CD4-positive, alpha-beta T cell treated with Interleukin-15 for 4 hours (primary cell): ENCODE results near the gene ETFA.
"Not testable (repeated sequence)": the region's sequence is repeated elsewhere in the genome, so short reads cannot be mapped to it uniquely, and the experiment has no call there.

Experiments used
- DNase-seq: peaks from one replicate; pipeline ENCODE4 v3.0.0-alpha.2; 2020; ENCODE audit warnings: low spot score

The ETFA gene

GRCh38 chr15:76270876-76271275 lies 40.4 kb downstream of the ETFA start:
- no peak for DNase-seq

- DNase-seq: no peak
Measured at GRCh38 chr15:76267077-76267476, 44.2 kb downstream of the ETFA start.

GRCh38 chr15:76265769-76266168 lies 45.5 kb downstream of the ETFA start:
- DNase-seq: not testable (repeated sequence)

- no peak for DNase-seq
Measured at GRCh38 chr15:76260246-76260938, 50.9 kb downstream of the ETFA start.

- no peak for DNase-seq
Measured at GRCh38 chr15:76259392-76259791, 51.9 kb downstream of the ETFA start.

DNA sequence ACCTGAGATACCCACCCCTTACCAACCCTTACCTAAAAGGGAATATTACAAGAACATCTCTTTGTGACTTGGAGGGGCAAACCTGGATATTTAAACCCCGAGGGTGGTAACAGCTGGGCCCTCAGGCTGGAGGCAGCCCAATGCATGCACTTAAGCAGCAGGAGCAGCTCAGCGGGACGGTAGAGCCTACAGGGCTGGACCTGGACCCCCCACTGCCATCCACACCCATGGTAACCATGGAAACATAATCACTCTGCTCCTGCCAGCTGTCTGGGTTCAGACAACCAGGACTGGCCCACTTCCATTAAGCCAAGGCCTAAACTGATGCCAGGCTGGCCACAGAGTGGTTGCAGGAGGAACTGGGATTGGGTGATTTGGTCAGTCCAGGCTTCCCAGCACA lies 52.8 kb downstream of the ETFA start:
- DNase-seq: no peak

GRCh38 chr15:76253691-76254473 lies 57.4 kb downstream of the ETFA start:
- no peak for DNase-seq

- no peak for DNase-seq
Measured at GRCh38 chr15:76252249-76252648, 59.0 kb downstream of the ETFA start.

- no peak for DNase-seq
Measured at GRCh38 chr15:76251717-76252116, 59.6 kb downstream of the ETFA start.

DNA sequence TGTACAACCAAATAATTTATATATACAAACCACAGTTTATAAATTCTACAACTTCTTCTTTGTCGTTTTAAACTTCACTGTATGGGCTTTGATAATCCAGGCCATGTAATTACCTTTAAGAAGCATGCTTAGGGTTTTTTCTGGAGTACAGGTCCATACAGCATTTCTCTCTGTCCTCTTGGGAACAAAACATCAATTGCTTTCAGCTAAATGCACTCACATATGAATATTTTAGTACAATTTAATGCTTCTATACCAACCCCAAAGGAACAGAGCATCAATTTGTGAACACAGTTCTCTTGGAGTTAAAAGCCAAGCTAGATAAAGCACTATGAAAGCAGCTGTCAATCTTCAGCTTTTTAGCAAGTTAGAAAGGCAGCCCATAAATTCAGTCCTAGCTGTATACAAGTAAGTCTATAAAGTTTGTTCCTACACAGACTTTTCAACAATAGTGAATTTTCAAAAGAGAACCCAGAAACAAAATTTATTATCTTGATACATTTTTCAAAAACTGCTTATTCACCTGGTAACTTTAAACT lies 66.1 kb downstream of the ETFA start:
- no peak for DNase-seq

DNA sequence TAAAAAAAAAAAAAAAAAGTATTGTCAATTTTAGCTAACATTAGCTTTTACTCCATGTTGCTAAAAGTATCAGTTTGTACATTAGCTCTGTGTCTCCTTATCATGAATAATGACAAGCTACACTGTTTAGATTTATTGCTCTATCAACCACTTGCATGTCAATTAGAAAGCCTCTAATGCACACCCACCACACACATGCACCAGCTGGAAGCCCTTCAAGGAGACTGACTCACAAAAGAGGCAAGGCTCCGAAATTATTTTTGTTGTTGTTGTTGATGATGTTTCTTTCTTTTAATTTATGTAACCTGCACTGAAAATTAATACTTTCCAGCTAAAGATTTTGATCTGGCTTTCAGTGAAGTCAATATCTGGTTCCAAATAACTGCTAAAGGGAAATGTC lies 71.5 kb downstream of the ETFA start:
- no peak for DNase-seq

DNA sequence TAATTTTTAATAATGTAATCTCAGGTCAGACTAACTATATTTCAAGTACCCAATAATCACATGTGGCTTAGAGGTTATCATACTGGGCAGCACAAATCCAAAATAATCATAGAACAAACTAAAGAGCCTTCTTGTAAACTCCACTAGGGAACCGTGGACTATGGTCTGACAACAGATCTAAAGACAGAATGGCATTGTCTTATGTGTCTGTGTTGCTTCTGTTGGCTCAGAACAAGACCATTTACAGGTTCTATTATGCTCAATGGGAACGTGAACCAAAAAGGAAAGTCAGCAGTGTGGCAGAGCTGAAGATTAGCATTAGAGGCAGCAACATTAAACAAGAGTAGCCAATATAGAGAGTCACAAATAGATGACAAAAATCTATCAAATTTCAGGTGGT lies 74.9 kb downstream of the ETFA start:
- DNase-seq: no peak

GRCh38 chr15:76235186-76235826 lies 76.0 kb downstream of the ETFA start:
- DNase-seq: peak; percentile 36

DNA sequence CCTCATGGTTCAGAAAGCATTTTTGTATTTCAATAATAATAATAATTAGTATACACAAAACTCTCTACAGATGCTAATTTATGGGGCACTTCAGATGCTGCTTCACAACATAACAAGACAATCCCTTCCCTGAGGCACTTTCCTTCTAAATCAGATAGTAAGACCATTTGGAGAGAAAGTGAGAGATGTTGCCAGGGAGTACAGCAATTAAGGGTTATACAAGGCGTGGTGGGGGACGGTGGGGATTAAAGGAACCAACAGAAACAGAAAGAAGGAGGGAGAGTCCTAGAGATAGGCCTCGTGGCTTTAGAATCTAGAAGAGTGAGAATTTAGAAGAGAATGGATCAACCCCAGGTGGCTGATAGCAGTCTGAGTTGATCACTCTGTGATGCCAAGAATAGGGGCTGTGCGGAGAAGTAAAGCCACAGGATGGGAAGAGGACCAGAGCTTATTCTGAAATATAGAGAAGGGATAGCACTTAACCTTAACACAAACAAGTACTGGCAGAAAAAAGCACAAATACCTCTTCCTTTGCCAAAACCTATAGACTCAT lies 76.9 kb downstream of the ETFA start:
- no peak for DNase-seq

DNA sequence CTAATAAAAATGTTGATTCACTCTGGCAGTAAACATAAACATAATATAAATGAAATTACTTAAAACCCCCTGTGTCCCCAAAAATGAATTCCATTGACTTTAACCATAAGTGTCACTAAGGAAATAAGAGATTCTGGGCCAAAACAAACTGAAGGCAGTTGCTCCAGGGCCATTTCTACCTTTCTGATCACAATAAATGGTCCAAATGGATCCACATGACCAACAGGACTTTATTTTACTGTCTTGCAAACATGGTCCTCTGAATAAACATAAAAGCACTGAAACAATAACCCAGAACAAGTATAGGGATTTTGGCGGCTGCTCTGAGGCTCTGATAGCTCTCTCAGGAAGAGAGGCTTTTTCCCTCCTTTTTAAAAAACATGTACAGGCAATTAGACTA lies 77.3 kb downstream of the ETFA start:
- DNase-seq: no peak

GRCh38 chr15:76229266-76229665 lies 82.0 kb downstream of the ETFA start:
- DNase-seq: no peak

- no peak for DNase-seq
Measured at GRCh38 chr15:76223521-76223920, 87.7 kb downstream of the ETFA start.

GRCh38 chr15:76222159-76222558 lies 89.1 kb downstream of the ETFA start:
- no peak for DNase-seq

GRCh38 chr15:76221085-76221767 lies 90.0 kb downstream of the ETFA start:
- DNase-seq: no peak

DNA sequence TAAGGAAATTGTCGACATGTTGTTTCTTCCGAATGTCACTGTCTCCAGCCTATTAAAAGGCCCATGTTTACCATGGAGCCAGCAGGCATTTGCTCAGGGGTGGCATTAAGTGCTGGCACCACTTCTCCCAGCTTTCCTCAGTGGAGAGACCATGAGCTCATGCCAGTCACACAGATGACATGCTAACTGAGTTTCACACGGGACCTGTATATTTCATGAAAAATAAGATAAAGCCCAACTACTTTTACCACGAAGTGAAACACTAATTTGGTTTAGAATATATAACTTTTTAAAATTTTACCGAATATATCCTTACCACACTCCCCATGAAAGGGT lies 93.4 kb downstream of the ETFA start:
- no peak for DNase-seq

GRCh38 chr15:76217029-76217881 lies 94.0 kb downstream of the ETFA start:
- DNase-seq: no peak
